A673 (cell line): ENCODE results near the gene MORN5. TPM values are rescaled to one million over a fixed set of nuclear protein-coding genes. Genes with fewer than 3 reads are reported as not detected.

Experiments used
- BruUV-seq: library from RNA; stranded (reverse); fragments of 400-500 nt; replicated peaks from 2 replicates; lab custom pipeline; 2021; lab: Mats Ljungman, UMichigan
- CTCF ChIA-PET: fragments of 300-600 bp; sonication (Branson Sonifier 250); formaldehyde crosslinking; loops from one replicate; lab custom pipeline; 2022; ENCODE audit warnings: antibody characterized with exemption; lab: Charles Lee
- POLR2A ChIA-PET: fragments of 300-600 bp; sonication (Branson Sonifier 250); formaldehyde crosslinking; loops from one replicate; lab custom pipeline; 2022; ENCODE audit warnings: antibody characterized with exemption; ENCODE audit not compliant: low non-redundant PET; lab: Charles Lee
- DNase-seq: peaks from one replicate; pipeline ENCODE4 v3.0.0-alpha.2; 2015; ENCODE audit warnings: low spot score
- H3K27ac ChIP-seq: fragments of 200-600 bp; sonication (generic); 2 replicates; pipeline ENCODE4 v1.5.1; 2016; ENCODE audit warnings: mixed run types, low read depth, mild to moderate bottlenecking, mixed read lengths, antibody characterized with exemption, low read length; ENCODE audit not compliant: poor library complexity, severe bottlenecking
- H3K27me3 ChIP-seq: fragments of 200-600 bp; sonication (generic); replicated peaks from 2 replicates; pipeline ENCODE4 v1.6.1; 2017; ENCODE audit warnings: mixed run types, low read depth, mild to moderate bottlenecking, mixed read lengths, antibody characterized with exemption, low read length; ENCODE audit not compliant: insufficient read depth, poor library complexity
- H3K36me3 ChIP-seq: fragments of 200-600 bp; sonication (generic); 2 replicates; pipeline ENCODE4 v1.6.1; 2016; ENCODE audit warnings: mixed run types, mild to moderate bottlenecking, mixed read lengths, antibody characterized with exemption, low read length; ENCODE audit not compliant: insufficient read depth, poor library complexity, severe bottlenecking
- H3K4me1 ChIP-seq: fragments of 200-600 bp; sonication (generic); 2 replicates; pipeline ENCODE4 v1.6.1; 2017; ENCODE audit warnings: mixed run types, mild to moderate bottlenecking, mixed read lengths, antibody characterized with exemption, low read length; ENCODE audit not compliant: insufficient read depth, poor library complexity, severe bottlenecking
- H3K4me3 ChIP-seq: fragments of 200-600 bp; sonication (generic); 2 replicates; pipeline ENCODE4 v1.5.1; 2016; ENCODE audit warnings: low read depth, mixed run types, mild to moderate bottlenecking, mixed read lengths, low read length; ENCODE audit not compliant: poor library complexity, severe bottlenecking
- H3K9me3 ChIP-seq: fragments of 200-600 bp; sonication (generic); 2 replicates; pipeline ENCODE4 v1.6.1; 2016; ENCODE audit warnings: mixed run types, low read depth, mild to moderate bottlenecking, mixed read lengths, antibody characterized with exemption, low read length; ENCODE audit not compliant: poor library complexity, severe bottlenecking
- EZH2 ChIP-seq: fragments of 200-600 bp; sonication (generic); IDR thresholded peaks from 2 replicates; pipeline ENCODE4 v1.6.1; 2017; ENCODE audit warnings: borderline replicate concordance, low read depth, mild to moderate bottlenecking, mixed read lengths, antibody characterized with exemption, low read length; ENCODE audit not compliant: poor library complexity, severe bottlenecking
- intact Hi-C: fragments of 100-400 bp; cut with micrococcal nuclease; formaldehyde crosslinking; loops from one replicate; pipeline ENCODE4 v1.10.0; 2022; ENCODE audit not compliant: unreplicated experiment
- total RNA-seq: library from RNA; stranded (reverse); gene quantifications from 2 replicates; pipeline ENCODE4 v1.2.3, GENCODE V29; 2021
- TF ChIP-seq, protein P1 (sequence below): fragments of 300-800, 200-600 bp; sonication (generic); conservative IDR thresholded peaks from 2 replicates; pipeline ENCODE4 v1.5.1; 2017; ENCODE audit warnings: low read depth, mild to moderate bottlenecking, antibody characterized with exemption, low read length, moderate library complexity, mixed read lengths

MORN5 gene
- total RNA-seq, 1 experiment from 2014 or later: not detected

DNA sequence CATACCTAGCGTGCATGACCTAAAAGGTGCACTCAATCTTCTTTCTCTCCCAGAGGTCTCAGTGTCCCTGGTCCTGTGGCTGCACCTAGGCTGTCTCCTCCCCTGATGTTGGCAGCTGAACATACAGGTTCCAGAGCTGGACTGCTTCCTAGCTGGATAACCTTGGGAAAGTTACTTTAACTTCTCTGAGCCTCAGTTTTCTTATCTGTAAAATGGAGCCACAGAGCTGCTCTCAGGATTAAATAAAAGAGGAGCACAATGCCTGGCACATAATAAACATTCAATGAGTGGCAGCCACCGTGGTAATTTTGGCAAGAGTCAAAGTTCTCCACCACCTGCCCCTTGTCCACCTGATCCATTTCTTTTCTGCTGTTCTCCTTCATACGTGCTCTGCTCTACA is 14.0 kb downstream of the MORN5 start:
- no peak for DNase-seq
- ChIA-PET CTCF (no interaction called here), POLR2A (no interaction called here)
- Histone ChIP-seq H3K27ac (no peak overlapping the region), H3K4me3 (no peak overlapping the region), H3K36me3 (no peaks in the 10 kb centered on the region), H3K27me3 (peaks cover 48% of the 10 kb centered on the region), H3K4me1 (no peaks in the 10 kb centered on the region), H3K9me3 (no peaks in the 10 kb centered on the region)
- intact Hi-C loops: no loop called here
- no peak for TF ChIP-seq EZH2
- TF ChIP-seq, protein P1, sequence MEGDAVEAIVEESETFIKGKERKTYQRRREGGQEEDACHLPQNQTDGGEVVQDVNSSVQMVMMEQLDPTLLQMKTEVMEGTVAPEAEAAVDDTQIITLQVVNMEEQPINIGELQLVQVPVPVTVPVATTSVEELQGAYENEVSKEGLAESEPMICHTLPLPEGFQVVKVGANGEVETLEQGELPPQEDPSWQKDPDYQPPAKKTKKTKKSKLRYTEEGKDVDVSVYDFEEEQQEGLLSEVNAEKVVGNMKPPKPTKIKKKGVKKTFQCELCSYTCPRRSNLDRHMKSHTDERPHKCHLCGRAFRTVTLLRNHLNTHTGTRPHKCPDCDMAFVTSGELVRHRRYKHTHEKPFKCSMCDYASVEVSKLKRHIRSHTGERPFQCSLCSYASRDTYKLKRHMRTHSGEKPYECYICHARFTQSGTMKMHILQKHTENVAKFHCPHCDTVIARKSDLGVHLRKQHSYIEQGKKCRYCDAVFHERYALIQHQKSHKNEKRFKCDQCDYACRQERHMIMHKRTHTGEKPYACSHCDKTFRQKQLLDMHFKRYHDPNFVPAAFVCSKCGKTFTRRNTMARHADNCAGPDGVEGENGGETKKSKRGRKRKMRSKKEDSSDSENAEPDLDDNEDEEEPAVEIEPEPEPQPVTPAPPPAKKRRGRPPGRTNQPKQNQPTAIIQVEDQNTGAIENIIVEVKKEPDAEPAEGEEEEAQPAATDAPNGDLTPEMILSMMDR: no peak
- no TSS peak for BruUV-seq

DNA sequence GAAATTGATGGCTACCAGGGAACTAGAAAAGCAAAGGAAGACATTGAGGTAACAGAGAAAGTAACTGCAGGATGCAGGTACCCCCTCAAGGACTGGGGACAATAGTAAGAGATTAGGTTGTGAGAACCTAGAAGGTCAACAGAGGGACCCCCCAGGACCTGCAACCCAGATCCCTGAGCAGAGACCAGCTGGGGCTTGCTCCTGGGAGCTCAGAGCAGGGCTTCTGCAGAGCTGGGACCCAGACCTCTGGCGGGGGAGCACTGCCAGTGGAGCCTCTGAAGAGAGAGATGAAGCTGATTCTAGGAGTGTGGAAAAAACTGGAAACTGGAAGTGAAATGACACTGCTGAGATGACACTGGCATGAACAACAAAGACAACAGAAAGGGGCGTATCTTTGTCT is 17.2 kb downstream of the MORN5 start:
- TF ChIP-seq, protein P1: no peak
- no peak for TF ChIP-seq EZH2
- intact Hi-C loops: no loop called here
- H3K9me3 ChIP-seq: no peaks in the 10 kb centered on the region
- POLR2A ChIA-PET: no interaction called here
- H3K36me3 ChIP-seq: no peaks in the 10 kb centered on the region
- no peak overlapping the region for H3K4me3 ChIP-seq
- BruUV-seq: no TSS peak
- H3K27ac ChIP-seq: no peak overlapping the region
- CTCF ChIA-PET: no interaction called here
- H3K4me1 ChIP-seq: no peaks in the 10 kb centered on the region
- H3K27me3 ChIP-seq: peaks cover 23% of the 10 kb centered on the region
- no peak for DNase-seq

DNA sequence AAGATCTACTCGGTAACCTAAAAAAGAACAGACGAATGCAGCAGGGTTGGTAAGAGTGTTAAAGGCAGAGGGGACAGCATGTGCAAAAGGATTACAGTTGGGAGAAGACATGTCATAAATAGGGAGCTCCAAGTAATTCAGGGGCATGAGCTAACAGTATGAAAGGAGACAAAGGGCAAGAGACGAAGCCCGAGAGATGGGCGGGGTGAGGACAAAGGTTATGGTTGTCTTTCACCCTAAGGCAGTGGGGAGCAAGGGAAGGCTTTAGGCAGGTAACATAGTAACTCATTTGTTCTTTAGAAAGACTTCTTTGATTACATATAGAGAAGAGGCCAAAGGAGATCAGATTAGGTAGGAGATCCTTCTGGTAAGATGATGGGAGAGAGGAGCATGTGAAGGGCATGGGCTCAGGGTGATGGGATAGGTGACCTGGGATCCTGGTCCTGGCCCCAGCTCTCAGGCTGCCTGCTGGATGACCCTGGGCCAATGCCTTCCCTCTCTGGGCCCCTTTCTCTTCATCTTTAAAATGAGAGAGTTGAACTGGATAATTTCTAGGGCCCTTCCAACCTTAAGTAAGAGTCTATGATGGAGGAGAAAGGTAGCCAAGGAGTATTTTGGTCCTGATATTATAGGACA is 19.5 kb downstream of the MORN5 start:
- Histone ChIP-seq H3K36me3 (no peaks in the 10 kb centered on the region), H3K9me3 (no peaks in the 10 kb centered on the region), H3K27ac (no peak overlapping the region), H3K4me3 (no peak overlapping the region), H3K27me3 (peaks cover 23% of the 10 kb centered on the region), H3K4me1 (no peaks in the 10 kb centered on the region)
- intact Hi-C loops: no loop called here
- ChIA-PET CTCF (no interaction called here), POLR2A (no interaction called here)
- no TSS peak for BruUV-seq
- DNase-seq: no peak
- TF ChIP-seq, protein P1: no peak
- TF ChIP-seq EZH2: no peak
